CD4-positive, alpha-beta T cell treated with Interleukin-15 for 1 hour (primary cell): Measurements from ENCODE around the gene APOBEC3B.
"Not testable (repeated sequence)": the region's sequence is repeated elsewhere in the genome, so short reads cannot be mapped to it uniquely, and the experiment has no call there.

ENCODE experiments used
- DNase-seq: peaks from one replicate; pipeline ENCODE4 v3.0.0-alpha.2; 2020

APOBEC3B gene

DNA sequence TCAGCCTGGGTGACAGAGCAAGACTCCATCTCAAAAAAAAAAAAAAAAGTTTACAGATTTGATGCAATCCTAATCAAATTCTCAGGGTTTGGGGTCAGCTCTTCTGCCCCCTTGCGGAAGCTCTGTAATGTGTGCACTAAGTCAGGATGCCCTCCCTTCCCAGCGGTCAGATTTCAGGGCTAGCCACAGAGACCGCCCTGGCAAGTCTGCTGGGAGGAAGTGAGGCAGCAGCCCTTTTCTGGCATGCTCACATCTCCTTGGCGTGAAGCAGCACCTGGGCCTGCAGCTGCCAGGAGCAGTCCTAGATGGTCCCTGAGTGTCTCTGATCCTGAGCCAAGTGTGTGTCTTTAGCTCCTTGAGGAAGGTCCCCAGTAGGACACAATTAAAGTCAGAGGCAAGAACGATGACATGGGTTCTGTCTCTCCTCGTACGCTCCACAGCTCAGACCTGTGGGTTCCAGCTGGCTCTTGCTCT is 21.1 kb downstream of the APOBEC3B start:
- DNase-seq, result peak; percentile 80

DNA sequence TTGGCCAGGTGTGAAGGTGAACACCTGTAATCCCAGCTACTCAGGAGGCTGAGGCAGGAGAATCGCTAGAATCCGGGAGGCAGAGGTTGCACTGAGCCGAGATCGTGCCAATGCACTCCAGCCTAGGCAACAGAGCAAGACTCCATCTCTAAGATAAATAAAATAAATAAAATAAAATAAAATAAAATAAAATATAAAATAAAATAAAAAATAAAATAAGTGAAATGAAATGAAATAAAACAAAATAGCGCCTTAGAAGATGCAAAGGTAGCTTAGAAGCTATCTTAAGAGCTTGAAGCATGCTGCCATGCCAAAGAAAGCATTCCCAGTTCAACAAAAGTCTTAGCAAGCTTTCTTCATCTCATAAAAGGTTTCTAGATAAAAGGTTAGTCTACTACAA is 25.0 kb downstream of the APOBEC3B start:
- DNase-seq, result no peak

GRCh38 chr22:39008271-39008850 is 26.2 kb downstream of the APOBEC3B start:
- DNase-seq, result not testable (repeated sequence)

- no peak for DNase-seq
Observed at GRCh38 chr22:39010946-39011345, 28.8 kb downstream of the APOBEC3B start.

DNA sequence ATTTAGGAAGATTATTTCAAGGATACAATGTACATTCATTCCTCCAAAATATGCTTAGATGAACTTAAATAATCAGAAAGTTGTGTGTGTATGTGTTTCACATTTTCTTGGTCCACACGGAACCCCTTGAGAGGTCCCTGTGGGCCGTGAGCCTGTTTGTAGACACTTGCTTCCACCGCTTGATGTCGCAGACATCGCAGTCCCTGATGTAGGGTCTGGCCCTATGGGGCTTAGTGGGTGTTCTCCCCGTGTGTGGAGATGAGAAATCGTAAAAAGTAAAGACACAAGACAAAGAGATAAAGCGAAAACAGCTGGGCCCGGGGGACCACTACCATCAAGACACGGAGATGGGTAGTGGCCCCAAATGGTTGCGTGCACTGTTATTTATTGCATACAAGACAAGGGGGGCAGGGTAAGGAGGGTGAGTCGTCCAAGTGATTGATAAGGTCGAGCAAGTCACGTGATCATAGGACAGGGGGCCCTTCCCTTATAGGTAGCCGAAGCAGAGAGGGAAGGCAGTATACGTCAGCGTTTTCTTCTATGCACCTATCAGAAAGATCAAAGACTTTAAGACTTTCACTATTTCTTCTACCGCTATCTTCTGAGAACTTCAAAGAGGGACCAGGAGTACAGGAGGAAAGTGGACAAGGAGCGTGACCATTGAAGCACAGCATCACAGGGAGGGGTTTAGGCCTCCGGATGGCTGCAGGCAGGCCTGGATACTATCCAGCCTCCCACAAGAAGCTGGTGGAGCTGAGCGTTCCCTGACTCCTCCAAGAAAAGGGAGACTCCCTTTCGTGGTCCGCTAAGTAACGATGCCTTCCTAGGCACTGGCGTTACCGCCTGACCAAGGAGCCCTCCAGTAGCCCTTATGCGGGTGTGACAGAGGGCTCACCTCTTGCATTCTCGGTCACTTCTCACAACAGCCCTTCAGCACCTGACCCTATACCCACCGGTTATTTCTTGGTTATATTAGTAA is 30.7 kb downstream of the APOBEC3B start:
- DNase-seq, result no peak

- not testable (repeated sequence) for DNase-seq
Observed at GRCh38 chr22:39013561-39013941, 31.4 kb downstream of the APOBEC3B start.

DNA sequence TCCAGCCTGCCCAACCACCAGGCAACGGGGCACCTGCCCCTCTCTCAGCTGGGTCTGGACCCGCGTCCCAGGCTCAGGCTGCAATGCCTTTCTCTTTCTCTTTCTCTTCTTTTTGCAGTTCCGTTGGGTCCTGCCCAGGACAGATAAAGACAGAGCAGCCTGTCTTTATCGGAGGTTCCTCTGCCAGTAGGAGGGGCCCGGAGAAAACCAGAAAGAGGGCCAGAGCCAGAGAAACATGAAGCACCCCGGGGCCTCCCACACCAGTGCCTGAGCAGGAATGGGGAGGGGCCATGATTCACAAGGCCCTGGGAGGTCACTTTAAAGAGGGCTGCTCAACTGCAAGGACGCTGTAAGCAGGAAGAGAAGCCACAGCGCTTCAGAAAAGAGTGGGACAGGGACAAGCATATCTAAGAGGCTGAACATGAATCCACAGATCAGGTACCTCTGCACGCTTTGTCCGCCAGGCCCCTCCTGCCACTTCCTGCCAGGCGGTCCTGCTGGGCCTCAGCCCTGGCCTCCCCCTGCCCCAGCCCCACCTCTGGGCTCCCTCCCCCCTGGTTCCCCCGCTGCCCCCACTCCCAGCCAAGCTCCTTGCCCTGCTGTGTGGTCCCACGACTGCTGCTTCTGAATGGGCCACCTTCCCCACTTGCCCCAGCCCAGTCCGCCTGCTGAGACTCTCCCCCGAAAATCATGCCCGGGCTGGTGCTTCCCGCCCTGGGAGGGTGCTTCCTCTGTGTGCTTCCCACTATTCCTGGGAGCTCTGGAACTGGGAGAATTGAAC is 32.0 kb downstream of the APOBEC3B start, which contains the start of gene APOBEC3C:
Gene APOBEC3C, plus strand, starts transcription at position 316 of the 781 bp plus-strand sequence. Its CDS starts 106 bp downstream, at position 422.
- peak; percentile 85 for DNase-seq

GRCh38 chr22:39014723-39015121 is 32.6 kb downstream of the APOBEC3B start:
- not testable (repeated sequence) for DNase-seq

- no peak for DNase-seq
Observed at GRCh38 chr22:39016592-39016991, 34.4 kb downstream of the APOBEC3B start.

- no peak for DNase-seq
Observed at GRCh38 chr22:39017596-39018365, 35.6 kb downstream of the APOBEC3B start.

GRCh38 chr22:39020021-39020651 is 38.0 kb downstream of the APOBEC3B start:
- not testable (repeated sequence) for DNase-seq

- DNase-seq, result no peak
Observed at GRCh38 chr22:39021552-39022250, 39.6 kb downstream of the APOBEC3B start.

GRCh38 chr22:39024519-39025308 is 42.6 kb downstream of the APOBEC3B start:
- DNase-seq, result no peak

GRCh38 chr22:39026509-39027150 is 44.5 kb downstream of the APOBEC3B start:
- no peak for DNase-seq

GRCh38 chr22:39027717-39028116 is 45.6 kb downstream of the APOBEC3B start:
- DNase-seq, result no peak

DNA sequence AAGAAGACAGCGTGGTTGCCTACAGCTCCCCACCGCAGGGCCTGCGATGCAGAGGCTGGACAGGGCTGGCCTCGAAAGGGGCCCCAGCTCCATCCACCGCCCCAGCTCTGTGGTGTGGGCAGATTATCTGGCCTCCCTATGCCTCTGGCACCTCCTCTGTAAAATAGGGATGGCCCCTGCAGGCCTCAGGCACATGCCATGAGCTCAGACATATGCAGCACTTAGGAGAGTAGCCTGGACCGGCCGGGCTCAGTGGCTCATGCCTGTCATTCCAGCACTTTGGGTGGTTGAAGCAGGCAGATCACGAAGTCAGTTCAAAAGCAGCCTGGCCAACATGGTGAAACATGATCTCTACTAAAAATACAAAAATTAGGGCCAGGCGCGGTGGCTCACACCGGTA is 46.1 kb downstream of the APOBEC3B start:
- DNase-seq, result no peak

- DNase-seq, result no peak
Observed at GRCh38 chr22:39029227-39029626, 47.1 kb downstream of the APOBEC3B start.

GRCh38 chr22:39030705-39031104 is 48.6 kb downstream of the APOBEC3B start:
- no peak for DNase-seq

DNA sequence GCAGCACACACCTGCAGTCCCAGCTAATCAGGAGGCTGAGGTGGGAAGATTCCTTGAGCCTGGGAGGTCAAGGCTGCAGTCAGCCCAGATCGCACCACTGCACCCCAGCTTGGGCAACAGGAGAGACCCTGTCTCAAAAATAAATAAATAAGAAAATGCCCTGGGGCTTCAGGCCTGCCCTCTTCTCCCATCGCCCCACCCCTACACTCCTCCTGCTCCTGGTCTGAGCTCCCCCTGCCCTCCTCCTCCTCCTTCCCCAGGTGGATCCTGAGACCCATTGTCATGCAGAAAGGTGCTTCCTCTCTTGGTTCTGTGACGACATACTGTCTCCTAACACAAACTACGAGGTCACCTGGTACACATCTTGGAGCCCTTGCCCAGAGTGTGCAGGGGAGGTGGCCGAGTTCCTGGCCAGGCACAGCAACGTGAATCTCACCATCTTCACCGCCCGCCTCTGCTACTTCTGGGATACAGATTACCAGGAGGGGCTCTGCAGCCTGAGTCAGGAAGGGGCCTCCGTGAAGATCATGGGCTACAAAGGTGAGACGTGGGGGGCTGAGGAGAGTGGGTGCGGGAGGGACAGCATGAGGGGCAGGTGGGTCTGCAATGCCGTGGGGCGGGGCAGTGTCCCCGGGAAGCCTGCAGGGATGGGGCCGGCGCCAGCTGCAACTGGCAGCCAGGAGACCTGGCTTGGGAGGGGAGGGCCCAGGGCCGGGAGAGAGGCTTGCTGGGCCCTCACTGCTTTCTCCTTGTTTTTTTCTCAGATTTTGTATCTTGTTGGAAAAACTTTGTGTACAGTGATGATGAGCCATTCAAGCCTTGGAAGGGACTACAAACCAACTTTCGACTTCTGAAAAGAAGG is 49.5 kb downstream of the APOBEC3B start:
- not testable (repeated sequence) for DNase-seq
